Measurements from ENCODE around the gene BEND7.
"Not testable (repeated sequence)": the region's sequence is repeated elsewhere in the genome, so short reads cannot be mapped to it uniquely, and the experiment has no call there.

The BEND7 gene

DNA sequence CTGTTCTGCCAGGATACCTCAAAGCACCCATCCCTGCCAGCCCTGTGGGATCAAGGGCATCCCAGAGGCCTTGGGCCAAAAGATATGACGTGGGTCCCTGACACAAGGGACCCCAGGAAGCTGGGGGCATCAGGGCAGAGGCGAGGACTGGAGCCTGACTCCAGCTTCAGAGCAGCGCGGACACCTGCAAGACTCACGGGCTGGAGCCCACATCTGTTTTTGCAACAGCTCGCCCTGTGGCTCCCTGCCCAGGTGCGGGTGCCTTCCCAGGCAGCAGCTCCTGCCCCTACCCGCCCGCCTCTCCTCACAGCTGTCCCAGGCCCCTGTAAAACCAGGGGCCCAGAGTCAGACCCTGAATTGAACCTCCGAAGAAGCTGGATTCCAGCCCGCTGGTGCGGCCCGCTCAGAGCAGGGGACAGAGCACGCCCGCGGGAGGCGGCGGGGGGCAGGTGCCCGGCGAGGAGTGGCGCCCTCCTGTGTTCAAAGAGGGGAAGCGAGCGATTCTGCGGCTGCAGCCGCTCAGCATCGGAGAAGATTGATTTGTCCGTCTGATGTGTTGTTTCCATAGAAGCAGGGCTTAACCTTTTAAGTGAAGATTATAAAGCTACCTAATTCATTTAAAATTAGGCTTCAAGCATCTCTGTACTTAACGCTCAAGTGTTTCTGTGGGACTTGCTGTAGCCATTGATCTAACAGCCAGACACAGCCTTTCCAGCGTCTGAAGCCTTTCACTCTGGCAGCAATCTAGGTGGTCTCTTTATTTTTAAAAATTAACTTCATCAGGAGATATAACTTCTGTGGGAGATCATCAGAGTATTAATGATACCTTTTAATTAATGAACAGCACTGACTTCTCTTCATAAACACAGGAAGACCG, 88.4 kb downstream of the BEND7 start:
- H3K9me3 ChIP-seq (ENCODE audit: control insufficient read depth, insufficient read depth, low read length) = no peaks in the 10 kb centered on the region
- H3K36me3 ChIP-seq (ENCODE audit: insufficient read depth, low read length) = no peaks in the 10 kb centered on the region
- H3K4me1 ChIP-seq (ENCODE audit: insufficient read depth, low read length) = peaks cover 5% of the 10 kb centered on the region; the same call in 1 of the 2 replicates
- H3K9ac ChIP-seq (ENCODE audit: low read depth, low read length) = peak overlapping the region; percentile 58

DNA sequence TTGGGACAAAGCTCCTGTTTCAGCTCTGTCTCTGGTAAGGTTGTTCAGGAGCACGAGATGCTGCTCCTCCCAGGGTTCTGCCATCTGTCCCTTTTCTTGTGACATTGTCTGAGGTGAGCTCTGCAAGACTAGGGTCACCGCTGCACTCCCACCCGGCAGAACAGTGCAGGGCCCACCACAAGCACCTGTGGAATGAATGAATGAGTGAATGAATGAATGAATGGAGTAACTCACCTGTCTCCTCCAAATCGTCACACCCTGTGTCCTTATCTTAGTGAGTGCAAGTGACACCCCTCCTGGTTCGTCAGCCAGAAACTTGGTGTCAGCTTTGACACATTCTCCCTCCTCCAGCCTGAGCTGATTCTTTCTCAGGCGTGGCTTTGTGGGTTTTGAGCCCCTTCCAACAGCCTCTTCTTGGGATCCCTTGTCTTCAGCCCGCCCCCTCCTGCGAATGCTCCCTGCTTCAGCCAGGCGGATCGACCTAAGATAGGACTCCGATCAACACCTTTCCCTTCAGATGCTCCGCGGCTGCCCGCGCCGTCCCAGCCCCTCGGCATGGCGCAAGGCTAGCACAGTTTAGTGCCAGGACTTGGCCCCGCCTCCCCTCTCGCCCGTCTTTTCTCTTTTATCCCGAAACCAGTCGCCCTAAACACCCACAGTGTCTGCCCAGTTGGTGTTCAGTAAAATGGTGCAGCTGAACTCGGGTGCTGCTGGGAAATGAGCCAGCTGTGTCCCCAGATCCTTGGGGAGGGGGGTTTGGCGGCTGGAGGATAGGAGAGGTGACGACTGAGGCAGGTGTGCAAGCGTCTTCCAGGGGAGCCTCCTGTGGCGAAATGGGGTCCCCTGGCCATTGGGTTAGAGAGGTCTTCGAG, 89.3 kb downstream of the BEND7 start:
- H3K4me1 ChIP-seq (ENCODE audit: insufficient read depth, low read length) = peaks cover 5% of the 10 kb centered on the region; the same call in 1 of the 2 replicates
- H3K9me3 ChIP-seq (ENCODE audit: control insufficient read depth, insufficient read depth, low read length) = no peaks in the 10 kb centered on the region
- peak overlapping the region; percentile 58; the same call in 1 of the 2 replicates for H3K9ac ChIP-seq (ENCODE audit: low read depth, low read length)

DNA sequence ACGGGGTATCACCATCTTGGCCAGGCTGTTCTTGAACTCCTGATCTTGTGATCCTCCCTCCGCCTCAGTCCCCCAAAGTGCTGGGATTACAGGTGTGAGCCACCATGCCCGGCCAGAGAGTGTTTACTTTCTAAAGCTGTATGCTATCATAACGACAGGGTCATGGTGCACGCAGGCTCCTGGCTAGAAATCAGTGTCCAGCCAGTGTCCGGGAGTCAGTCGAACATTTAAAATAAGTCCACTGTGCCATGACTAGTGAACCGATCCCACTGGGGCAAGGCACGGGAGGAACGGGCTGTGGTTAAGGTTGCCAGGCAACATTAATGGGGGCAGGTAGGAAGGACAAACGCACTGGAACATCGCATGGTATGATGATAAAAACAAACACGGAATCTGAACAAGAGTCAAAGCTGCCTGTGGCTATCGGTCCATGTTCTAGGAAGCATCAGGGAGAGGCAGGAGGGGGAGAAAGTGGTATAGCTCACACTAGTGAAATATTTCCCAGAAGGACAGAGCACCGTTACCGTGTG, 91.7 kb downstream of the BEND7 start:
- Histone ChIP-seq H3K4me1 (ENCODE audit: insufficient read depth, low read length) (no peaks in the 10 kb centered on the region), H3K9me3 (ENCODE audit: control insufficient read depth, insufficient read depth, low read length) (no peaks in the 10 kb centered on the region), H3K9ac (ENCODE audit: low read depth, low read length) (no peak overlapping the region), H3K36me3 (ENCODE audit: insufficient read depth, low read length) (no peaks in the 10 kb centered on the region)

More for the DNA sequence above, 89.3 kb downstream of the BEND7 start:
- H3K36me3 ChIP-seq (ENCODE audit: insufficient read depth, low read length) = no peaks in the 10 kb centered on the region

DNA sequence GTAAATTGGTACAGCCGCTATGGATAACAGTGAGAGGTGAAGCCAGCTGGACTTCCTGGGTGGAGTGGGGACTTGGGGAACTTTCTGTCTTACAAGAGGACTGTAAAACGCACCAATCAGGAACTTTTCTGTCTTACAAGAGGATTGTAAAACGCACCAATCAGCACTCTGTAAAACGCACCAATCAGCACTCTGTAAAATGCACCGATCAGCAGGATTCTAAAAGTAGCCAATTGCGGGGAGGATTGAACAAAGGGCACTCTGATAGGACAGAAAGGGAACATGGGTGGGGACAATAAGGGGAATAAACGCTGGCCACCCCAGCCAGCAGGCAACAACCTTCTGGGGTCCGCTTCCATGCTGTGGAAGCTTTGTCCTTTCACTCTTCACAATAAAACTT, 100.9 kb downstream of the BEND7 start:
- H3K9ac ChIP-seq (ENCODE audit: low read depth, low read length); H3K36me3 ChIP-seq (ENCODE audit: insufficient read depth, low read length); H3K9me3 ChIP-seq (ENCODE audit: control insufficient read depth, insufficient read depth, low read length); H3K4me1 ChIP-seq (ENCODE audit: insufficient read depth, low read length): not testable (repeated sequence)

DNA sequence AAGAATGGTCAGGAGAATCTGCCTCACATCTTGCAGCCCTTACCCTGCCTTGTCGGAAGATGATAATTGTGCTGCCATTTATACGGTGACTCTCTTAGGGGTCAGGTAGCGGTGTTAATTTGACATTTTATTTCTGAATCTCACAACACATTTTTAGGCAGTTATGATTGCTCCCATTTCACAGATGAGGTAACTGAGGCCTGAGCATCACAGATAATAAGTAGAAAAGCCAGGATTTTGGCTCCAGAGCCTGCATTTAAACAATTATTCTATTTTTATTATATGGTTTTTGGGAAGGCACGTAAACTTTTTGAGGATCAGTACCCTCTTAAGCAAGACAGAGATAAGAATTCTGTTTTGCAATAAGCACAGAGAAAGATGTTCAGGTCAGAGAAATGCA, 103.4 kb downstream of the BEND7 start:
- Histone ChIP-seq H3K4me1 (ENCODE audit: insufficient read depth, low read length) (no peaks in the 10 kb centered on the region), H3K9ac (ENCODE audit: low read depth, low read length) (no peak overlapping the region), H3K36me3 (ENCODE audit: insufficient read depth, low read length) (no peaks in the 10 kb centered on the region), H3K9me3 (ENCODE audit: control insufficient read depth, insufficient read depth, low read length) (no peaks in the 10 kb centered on the region)

DNA sequence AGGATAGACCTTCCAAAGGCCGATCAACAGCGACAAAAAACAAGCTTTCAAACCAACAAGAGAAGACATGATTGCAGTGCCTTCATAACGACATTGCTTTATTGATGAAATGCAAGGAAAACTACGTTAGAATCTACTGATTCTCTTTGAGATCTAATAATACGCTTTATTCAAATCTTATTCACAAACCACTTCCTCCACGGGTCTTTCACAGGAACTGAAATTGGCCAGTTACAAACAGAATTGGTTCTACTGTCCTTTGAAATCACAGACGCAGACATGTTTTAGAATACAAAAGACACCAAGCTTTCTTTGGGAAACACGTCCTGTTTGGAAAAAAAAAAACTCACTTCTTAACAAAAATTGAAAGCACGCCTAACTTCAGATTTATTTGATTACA, 106.0 kb downstream of the BEND7 start:
- Histone ChIP-seq H3K9me3 (ENCODE audit: control insufficient read depth, insufficient read depth, low read length) (no peaks in the 10 kb centered on the region), H3K9ac (ENCODE audit: low read depth, low read length) (no peak overlapping the region), H3K4me1 (ENCODE audit: insufficient read depth, low read length) (no peaks in the 10 kb centered on the region), H3K36me3 (ENCODE audit: insufficient read depth, low read length) (no peaks in the 10 kb centered on the region)

DNA sequence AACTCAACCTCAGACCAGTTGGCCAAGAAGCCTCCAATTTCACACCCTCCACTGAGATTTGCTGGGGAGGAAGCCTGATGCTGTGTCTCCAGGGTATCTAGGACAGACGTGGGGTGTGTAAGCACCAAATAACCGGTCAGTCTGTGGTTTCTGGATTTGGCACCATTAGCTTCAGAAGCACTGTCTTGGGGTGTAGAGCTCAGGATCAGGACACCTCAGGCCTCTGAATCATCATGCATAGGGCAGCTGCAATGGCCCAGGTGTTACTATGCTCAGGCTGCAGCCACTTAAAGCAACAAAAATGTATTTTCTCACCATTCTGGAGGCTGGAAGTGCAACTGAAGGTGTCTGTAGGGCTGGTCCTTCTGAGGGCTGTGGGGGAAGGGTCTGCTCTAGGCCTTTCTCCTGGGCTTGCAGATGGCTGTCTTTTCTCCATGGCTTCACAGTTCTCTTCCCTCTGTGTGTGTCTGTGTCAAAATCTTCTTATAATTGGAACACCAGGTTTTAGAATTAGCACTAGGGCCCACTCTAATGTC, 107.4 kb downstream of the BEND7 start:
- Histone ChIP-seq H3K4me1 (ENCODE audit: insufficient read depth, low read length) (no peaks in the 10 kb centered on the region), H3K9ac (ENCODE audit: low read depth, low read length) (no peak overlapping the region), H3K36me3 (ENCODE audit: insufficient read depth, low read length) (no peaks in the 10 kb centered on the region), H3K9me3 (ENCODE audit: control insufficient read depth, insufficient read depth, low read length) (no peaks in the 10 kb centered on the region)

DNA sequence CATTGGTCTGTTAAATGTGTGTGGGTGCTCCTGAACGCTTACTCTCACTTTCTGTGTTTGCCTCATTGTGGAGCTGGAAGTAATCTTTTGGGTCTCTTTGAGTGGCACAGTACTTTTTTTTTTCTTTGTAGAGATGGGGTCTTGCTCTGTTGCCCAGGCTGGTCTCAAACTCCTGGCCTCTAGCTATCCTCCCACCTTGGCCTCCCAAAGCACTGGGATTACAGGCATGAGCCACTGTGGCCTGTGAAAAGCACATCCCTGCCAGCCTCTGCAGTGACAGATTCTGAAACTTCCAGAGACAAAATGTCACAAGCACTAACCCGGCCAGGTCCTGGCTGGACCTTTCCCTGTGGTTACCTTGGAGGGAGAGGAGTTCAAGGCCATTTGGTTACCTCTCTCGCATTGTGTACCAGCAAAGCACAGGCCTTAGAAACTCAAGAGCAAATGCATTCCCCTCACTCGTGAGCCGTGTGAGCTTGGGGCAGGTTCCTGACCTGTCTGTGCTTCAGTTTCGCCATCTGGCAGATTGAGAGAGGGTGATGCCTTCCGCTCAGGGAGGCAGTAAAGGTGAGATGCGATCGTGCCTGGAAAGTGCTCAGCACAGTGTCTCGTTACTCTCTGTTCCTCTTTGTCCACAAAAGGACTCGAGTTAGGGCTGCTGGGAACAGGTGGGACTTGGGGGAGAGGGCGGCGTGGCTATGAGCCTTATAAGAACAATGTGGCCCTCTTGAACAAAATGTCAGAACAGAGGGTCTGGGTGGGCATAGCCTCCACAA, 108.1 kb downstream of the BEND7 start:
- no peaks in the 10 kb centered on the region for H3K9me3 ChIP-seq (ENCODE audit: control insufficient read depth, insufficient read depth, low read length)
- H3K9ac ChIP-seq (ENCODE audit: low read depth, low read length) = no peak overlapping the region
- no peaks in the 10 kb centered on the region for H3K36me3 ChIP-seq (ENCODE audit: insufficient read depth, low read length)
- H3K4me1 ChIP-seq (ENCODE audit: insufficient read depth, low read length) = no peaks in the 10 kb centered on the region

DNA sequence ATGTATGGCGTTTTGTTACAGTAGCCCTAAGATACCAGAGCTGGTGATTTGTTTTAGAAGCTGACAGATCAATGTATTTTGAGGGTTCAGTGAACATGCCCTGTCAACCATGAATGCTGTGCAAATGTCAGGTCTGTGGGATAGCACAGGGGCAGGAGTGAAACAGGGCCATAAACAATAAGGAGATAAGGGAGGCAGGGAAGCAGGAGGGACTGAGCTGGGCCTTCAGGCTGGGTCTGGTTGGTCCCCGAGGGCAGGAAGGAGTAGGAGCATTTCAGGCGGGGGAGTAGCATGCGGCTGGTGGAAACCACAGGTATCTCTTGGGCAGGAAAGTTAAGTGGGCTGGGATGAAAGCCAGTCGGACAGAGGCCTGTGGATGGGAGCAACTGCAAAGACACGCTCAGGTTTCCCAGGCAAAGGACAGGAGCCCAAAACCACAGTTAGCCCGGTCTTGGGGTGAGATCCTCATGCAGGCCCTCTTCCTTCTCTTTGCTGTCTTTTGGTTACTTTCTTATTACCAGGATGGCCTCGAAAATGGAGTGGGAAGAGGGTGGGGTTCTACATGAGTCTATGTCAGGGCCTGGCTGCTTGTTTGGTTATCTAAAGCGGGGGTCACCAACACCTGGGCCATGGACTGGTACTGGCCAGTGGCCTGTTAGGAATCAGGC, 111.2 kb downstream of the BEND7 start:
- no peaks in the 10 kb centered on the region for H3K4me1 ChIP-seq (ENCODE audit: insufficient read depth, low read length)
- no peaks in the 10 kb centered on the region for H3K36me3 ChIP-seq (ENCODE audit: insufficient read depth, low read length)
- H3K9me3 ChIP-seq (ENCODE audit: control insufficient read depth, insufficient read depth, low read length) = no peaks in the 10 kb centered on the region
- H3K9ac ChIP-seq (ENCODE audit: low read depth, low read length) = no peak overlapping the region

DNA sequence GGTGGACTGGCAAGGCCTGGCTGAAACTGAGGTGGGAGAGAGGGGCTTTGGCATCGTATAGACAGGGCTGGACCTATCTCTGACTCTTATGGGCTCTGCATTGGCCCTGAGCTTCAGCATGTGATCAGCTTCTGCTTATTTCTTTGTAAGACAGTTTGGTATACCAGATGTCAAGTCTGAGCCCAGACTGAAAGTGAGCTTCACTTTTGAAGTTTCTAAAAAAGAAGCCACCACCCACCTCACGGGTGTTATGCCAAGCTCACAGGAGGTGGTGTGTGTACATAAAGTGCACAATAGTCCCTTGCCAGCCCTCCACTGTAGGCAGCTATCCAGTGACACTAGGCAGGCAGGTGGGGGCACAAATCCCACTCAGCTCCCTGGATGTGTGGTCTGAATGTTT, 112.1 kb downstream of the BEND7 start:
- H3K4me1 ChIP-seq (ENCODE audit: insufficient read depth, low read length) = no peaks in the 10 kb centered on the region
- no peak overlapping the region for H3K9ac ChIP-seq (ENCODE audit: low read depth, low read length)
- no peaks in the 10 kb centered on the region for H3K36me3 ChIP-seq (ENCODE audit: insufficient read depth, low read length)
- H3K9me3 ChIP-seq (ENCODE audit: control insufficient read depth, insufficient read depth, low read length) = no peaks in the 10 kb centered on the region

DNA sequence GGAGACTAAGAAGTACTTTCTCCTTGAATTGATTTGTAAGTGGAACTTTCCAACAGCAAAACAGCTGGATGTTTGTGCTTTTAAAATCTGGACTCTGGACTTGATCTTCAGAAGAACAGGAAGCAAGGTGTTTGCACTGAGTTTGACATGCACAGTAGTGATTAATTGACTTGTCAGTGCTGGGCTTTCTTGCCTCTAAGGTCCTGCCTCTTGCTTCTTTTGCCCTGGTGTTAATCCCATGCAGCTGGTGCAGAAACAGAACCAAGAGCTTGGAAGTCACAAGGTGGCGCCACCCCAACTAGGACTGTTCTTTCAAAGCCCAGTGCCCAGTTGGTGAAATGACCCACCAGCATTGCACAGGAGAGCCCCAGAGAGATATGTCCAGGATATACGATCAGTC, 114.0 kb downstream of the BEND7 start:
- no peaks in the 10 kb centered on the region for H3K9me3 ChIP-seq (ENCODE audit: control insufficient read depth, insufficient read depth, low read length)
- peaks cover under 1% of the 10 kb centered on the region; the same call in 1 of the 2 replicates for H3K4me1 ChIP-seq (ENCODE audit: insufficient read depth, low read length)
- H3K9ac ChIP-seq (ENCODE audit: low read depth, low read length) = no peak overlapping the region
- H3K36me3 ChIP-seq (ENCODE audit: insufficient read depth, low read length) = no peaks in the 10 kb centered on the region

DNA sequence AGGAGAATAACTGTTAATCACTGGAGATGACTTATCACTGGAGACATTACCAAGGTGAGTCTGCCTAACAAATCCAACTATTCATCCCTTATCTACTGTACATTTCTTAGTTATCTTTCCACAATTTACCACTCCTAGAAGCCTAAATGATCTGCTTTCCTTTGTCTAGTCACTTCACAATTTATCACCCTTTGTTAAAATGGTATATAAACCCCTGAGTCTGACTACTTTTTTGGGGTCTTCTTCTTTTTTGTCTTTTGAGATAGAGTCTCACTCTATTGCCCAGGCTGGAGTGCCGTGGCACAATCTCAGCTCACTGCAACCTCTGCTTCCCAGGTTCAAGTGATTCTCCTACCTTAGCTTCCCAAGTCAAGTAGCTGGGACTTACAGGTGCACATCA, 114.7 kb downstream of the BEND7 start:
- H3K9me3 ChIP-seq (ENCODE audit: control insufficient read depth, insufficient read depth, low read length) = no peaks in the 10 kb centered on the region
- H3K9ac ChIP-seq (ENCODE audit: low read depth, low read length) = no peak overlapping the region
- no peaks in the 10 kb centered on the region for H3K36me3 ChIP-seq (ENCODE audit: insufficient read depth, low read length)
- peaks cover 2% of the 10 kb centered on the region; the same call in 1 of the 2 replicates for H3K4me1 ChIP-seq (ENCODE audit: insufficient read depth, low read length)

DNA sequence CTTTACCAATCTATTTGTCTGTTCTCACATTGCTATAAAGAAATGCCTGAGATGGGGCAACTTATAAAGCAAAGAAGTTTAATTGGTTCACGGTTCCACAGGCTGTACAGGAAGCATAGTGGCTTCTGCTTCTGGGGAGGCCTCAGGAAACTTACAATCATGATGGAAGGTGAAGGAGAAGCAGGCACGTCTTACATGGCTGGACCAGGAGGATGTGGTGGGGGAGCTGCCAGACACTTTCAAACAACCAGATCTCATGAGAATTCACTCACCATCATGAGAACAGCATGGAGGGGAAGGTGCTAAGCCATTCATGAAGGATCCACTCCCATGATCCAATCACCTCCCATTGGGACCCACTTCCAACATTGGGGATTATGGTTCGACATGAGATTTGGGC, 115.9 kb downstream of the BEND7 start:
- Histone ChIP-seq H3K4me1 (ENCODE audit: insufficient read depth, low read length) (peaks cover 2% of the 10 kb centered on the region; the same call in 1 of the 2 replicates), H3K9ac (ENCODE audit: low read depth, low read length) (no peak overlapping the region), H3K9me3 (ENCODE audit: control insufficient read depth, insufficient read depth, low read length) (no peaks in the 10 kb centered on the region), H3K36me3 (ENCODE audit: insufficient read depth, low read length) (no peaks in the 10 kb centered on the region)

Measured in ES-I3 (cell line).